GM21381 (cell line): Measurements from ENCODE around the gene LAMB3.
A peak's percentile ranks its signal among the peaks of the same experiment; 100 is the strongest.

Experiments used
- ATAC-seq: cut with Tn5 transposase; IDR thresholded peaks from one replicate; pipeline ENCODE4 v1.9.1; 2021; ENCODE audit warnings: mild to moderate bottlenecking, moderate library complexity; ENCODE audit not compliant: unreplicated experiment

LAMB3 gene

DNA sequence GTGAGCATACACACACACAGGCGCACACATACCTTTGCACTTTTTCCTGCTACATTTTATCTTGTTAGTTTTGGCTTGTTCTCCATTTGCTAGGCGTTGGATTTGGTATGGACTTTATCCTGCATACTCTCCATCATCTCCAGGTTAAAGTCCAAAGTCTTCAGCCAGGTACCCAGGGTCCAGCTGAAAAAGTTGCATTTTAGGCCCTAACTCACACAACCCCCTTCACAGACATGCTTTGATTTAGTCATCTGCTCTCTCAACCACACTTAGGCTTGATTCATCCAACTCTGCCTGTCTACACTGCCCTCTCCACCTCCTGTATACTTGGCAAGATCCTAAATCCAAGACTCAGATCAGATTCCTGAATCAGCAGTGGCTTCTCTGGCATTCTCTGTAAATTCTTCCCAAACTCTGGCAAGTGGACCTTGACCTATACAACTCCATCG, 10.7 kb upstream of the LAMB3 start:
- no peak for ATAC-seq

DNA sequence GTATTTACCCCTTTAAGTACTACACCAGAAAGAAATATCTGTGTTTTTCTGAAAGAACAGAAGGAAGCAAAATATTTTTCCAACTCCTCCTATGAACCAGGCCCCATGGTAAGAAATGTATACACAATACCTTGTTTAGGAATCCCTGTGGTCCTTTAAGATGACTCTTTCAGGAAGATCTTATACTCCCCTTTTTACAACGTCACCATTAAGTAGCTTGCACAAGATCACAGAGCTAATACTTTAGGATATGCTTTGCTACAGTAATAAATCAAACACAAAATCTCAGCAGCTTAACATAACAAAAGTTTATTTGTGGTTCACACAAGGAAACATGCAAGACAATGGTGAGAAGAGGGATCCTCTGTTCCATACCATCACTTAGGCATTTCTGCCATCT, 8.8 kb upstream of the LAMB3 start:
- no peak for ATAC-seq

DNA sequence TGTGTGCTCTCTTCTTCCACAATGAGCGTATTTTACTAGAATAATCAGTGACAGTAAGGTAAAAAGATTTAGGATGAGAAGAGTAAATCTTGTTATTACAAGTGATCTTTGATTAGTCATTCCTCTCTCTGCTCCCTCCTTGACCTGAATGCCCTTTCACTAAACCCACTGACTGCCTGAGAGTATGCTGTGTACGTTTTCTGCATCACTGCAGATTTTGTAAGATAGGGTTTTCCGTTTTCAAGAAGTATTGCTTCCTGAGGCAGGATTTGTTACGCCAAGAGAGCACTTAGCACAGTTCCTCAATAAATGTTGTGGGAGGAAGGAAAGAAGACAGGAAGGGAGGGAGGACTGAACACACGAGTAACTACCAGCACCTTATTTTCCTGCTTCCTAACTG, 7.7 kb upstream of the LAMB3 start:
- peak; percentile 68 for ATAC-seq

DNA sequence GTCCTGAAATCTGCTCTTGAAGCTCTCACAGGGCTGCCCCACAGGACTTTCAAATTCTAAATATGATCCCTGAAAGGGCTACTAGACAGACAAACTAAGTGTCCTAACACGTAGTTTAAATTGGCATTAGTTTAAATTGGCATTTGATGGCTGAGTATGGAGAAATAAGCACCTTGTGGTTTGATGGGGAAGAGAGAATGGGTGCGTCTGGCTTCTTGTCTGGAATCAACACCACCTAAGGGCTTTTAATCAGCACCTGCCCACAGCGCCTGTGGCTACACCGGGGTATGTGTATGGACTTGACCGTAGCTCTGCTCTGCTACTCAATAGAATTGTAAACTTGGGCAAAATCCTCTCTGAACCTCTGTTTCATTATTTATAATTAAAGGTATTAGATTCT, 5.7 kb upstream of the LAMB3 start:
- no peak for ATAC-seq

DNA sequence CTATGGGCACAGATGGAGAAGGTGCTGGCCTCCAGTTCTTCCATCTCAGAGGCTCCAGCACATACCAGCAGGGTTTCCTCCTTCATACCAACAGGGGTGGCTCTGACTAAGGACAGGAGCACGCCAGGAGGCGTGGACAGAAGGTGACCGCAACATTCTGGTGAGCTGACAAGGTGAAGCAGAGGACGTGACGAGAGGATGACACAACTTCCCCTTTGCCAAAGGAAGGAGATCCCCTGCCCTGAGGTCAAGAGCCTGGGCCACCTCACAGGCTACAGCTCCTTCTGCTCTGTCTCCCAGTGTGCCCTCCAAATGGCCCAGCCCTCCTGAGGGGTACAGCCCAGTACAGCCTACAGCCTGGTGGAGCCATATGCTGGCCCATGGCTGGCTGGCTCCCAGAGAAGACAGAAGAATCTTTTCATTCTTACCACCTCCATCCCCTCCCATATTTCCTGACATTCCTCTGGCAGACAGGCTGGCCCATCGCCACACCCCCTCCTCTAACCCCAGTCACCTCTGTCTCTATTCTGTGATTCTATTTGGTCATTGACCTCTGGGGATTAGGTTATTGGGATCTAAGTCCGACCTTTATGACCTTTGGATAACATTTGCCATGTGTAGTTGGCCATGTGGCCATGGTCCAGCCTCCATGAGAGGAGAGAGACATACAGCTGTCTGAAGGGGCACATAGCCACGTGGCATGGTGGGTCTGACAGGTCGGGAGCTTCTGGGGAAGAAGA, 5.1 kb upstream of the LAMB3 start:
- ATAC-seq = no peak

DNA sequence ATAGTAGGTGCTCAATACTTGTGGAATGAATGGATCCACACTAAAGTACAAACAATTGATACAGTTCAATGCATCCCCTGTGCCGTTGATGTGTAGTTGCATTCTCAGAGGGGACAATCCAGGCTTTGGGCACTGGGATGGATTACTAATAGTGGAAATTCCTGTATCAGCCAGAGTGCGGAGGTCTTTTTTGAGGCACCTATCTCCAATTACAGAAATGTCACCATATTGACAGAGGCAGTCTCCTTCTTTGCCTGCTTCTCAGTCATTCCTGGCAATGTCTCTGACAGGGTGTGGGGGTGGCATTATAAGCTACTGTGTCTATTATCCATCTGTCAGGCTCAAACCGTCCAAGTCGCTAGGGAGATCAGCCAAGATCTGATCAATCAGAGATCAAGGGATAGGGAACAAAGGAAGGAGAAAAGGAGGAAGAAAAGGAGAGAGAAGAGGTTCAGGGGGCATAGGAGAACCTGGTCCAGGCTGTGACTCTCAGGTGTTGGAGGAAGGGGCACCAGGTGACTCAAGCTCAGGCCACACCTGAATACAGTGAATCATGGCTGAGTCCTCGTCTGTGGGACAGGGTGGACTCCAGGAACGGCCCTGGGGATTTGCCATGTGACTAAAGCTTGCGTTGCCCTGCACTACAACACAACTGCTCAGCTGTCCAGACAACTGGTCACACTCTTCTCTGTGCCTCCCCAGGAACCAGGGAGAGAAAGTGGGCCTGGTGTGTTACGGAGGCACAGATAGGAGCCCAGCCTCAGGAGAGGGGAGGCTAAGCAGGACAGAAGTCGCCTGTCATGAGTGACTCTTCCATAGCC, 3.4 kb upstream of the LAMB3 start:
- ATAC-seq = no peak

DNA sequence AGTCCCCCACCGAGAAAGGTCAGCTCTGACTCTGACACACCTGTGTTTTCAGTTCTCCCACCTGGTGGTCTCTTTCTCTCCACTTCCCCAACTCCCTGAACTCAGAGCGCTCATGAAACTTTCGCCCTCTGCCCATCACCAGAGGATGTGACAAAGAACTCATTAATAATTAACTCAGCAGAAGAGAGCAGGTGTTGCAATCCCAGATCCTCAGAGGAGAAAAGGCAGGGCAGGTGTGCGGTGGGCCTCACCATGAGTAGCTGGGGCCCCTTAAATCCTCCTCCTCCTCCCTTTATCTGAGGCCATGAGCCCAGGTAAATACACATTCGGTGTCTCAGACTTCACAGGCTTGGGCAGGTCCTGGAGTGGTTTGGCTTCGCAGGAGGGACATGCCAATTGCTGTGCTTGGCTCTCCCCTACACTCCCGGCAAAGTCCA, 1.7 kb upstream of the LAMB3 start:
- ATAC-seq = peak; percentile 48

DNA sequence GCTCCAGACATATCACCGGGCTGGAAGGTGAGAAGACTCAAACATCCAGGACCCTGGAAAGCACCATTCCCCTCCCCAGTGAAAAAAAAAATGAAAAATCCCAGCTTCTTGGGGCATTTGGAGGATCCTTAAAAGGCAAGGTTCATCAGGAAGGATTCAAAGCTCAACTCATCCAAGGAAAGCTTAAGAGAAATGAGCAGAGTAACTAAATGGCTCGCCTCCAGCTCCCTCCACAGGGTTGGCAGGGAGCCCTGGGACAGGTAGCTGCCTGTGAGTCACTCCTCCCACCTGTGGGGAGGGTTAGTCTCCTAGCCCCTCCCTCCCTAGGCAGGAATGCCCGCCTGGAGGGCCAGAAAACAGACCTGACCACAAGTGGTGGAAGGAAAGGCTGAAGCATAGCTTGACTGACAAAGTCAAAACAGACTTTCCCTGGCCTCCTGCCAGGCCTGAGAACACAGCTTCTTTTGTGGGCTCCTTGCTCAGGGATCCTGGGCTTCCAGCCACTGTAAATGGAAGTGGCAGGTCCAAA, 712 bp upstream of the LAMB3 start:
- peak; percentile 49 for ATAC-seq

DNA sequence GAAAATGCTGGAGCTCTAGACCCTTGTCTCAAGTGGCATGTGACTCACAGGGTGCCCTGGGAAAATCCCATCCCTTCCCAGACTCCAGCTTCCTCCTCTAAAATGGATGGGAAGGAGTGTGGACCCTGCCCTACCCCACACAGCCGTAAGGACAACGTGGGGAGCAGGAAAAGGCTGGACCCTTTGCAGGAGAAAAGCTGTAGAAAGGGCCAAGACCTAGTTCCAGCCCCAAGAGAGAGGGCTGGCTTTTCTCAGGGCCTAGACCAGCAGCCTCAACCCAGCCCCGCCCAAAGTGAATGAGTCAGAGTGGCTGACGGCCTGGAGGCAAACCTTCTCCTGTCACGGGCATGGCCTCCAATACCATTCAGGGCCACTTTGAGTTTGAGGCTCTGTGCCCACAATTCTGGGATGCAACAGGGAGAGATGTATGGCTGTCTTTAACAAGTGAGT, 1.1 kb downstream of the LAMB3 start:
- peak; percentile 46 for ATAC-seq

DNA sequence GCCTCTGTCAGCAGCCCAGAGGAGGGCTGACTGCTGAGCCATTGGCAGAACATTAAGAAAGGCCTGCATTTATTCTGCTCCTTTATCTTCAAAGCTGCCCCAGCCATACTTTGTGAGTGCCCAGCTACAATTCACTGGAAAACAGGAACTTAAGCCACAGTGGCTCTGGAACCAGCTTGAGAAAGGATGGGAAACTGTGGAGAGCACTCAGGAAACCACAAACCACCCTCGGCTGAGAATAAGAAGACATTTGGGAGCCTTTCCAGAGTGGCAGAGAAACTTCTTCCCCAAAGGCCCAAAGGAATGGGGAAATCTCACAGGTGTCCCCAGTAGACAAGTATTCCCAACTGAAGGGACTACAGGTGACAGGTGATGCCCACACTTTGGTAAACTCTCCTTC, 1.8 kb downstream of the LAMB3 start:
- no peak for ATAC-seq

DNA sequence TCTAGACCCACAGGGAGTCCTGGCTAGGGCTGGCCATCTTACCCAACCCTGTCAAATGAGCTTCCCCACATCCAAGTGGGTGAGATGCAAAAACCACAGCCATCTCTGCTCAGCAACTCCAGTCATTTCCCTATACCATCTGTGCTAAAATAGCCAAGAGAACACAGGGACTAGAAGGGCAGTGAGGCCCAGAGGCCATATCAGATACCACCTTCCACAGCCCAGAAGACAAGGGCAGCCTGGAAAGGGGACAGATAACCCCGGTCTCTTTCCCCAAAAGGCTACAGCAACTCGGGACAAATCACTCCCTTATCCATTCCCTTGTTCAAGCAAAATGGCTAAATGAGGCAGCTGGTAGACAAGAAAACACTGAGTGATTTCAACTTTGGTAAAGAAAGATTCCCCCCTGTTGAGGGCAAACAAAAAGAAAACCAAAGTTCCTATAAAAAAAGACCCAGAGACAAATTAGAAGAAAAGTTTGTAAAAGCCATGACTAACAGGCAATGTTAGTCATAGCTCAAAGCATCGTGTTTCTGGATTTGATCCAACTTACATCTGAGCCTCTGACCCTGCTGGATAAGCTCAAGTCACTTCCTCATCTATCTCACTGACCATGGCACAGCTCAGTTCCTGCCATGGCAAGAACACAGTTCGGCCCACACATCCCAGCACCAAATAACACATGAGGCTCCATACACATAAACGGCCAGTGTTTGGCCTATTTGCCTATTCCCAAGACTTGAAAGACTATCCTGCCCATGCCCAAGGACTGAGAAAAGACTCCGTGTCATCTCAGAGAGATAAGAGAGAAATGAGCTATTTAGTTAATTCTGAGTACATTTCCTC, 3.1 kb downstream of the LAMB3 start:
- no peak for ATAC-seq

DNA sequence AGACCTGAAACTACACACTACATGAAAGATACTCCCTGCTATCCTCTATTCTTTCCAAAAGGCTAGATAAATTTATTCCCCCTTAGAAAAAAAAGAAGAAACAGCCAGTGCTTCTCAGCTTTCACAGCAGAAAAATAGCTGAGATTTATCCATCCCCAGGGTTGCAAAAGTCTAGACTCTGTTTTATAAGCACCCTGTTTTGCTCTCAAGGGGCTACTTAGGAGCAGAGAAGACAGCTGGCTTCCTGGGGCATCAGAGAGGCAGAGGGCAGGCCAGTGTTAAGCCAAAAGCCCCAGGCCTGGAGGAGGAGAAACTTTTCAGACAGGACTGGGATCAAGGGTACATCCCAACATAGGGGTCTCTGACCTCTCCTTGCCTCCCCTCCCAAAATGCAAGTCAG, 3.9 kb downstream of the LAMB3 start:
- no peak for ATAC-seq

DNA sequence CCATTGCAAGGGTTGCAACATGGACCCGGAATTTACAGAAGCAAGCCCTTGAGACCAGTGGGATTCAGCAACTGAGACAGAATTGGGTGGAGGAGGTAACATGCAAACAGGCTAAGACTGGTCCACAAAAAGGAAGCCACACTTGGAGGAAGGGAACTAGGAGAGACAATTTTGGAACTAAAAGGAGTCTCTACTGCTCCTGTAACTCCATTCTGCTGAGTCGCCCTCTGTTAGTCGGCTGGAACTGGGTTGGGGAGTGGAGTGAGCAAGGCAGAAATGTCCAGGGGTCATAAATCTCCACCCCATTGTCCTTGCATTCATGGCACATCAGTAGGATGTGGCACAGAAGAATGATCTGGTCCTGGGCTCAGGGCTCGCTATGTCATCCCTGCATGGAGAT, 5.1 kb downstream of the LAMB3 start:
- ATAC-seq = no peak

DNA sequence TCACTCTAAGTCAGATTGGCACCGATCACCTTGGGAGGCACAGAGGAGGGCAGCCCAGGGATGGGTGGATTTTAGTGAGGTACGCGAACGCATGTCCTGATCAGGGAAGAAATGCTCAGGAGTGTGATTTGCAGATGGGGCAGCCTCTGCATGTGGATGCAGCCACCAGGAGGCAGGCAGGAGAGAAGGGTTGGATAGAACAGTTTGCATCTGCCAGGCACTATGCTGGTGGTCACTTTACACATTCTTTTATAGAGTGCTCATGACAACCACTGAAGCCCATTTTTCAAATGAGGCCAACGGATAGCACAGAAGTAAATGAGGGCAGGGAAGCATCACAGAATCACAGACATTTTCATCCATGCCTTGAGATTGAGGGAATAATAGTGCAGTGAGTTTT, 5.7 kb downstream of the LAMB3 start:
- no peak for ATAC-seq

DNA sequence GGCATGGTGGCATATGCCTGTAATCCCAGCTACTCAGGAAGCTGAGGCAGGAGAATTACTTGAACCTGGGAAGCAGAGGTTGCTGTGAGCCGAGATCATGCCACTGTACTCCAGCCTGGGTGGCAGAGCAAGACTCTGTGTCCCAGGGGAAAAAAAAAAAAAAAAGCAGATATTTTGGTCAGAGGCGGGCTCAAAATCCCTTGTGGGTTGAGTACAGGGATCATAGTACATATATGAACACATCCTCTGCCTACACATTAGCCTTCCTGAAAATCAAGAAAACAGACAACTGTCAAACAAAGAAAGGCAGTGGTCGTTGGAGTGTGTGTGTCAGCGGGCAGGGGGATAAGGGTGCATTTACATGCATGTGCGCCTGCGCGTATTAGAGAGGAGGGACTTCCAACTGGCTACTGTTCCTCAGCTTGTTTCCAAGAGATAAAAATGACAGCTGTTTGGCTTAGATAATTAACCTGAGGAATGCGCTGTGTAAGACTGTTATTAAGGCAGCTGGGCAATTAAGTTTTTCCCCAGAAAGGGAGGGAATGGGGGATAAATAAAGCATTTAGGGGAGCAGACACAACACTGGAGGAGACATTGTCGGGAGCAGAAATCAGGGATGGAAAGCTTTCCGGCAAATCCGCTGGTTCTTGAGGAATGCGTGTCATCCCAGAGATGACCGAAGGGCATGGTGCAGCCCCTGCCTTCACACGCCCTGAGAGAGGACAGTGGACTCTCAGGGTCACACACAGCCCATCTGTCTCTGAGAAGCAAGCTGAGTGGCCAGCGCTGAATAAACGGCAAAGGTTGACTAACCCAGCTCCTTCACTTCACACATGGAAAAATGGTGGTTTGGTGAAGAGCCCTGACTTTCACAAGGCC, 6.4 kb downstream of the LAMB3 start:
- ATAC-seq = no peak

DNA sequence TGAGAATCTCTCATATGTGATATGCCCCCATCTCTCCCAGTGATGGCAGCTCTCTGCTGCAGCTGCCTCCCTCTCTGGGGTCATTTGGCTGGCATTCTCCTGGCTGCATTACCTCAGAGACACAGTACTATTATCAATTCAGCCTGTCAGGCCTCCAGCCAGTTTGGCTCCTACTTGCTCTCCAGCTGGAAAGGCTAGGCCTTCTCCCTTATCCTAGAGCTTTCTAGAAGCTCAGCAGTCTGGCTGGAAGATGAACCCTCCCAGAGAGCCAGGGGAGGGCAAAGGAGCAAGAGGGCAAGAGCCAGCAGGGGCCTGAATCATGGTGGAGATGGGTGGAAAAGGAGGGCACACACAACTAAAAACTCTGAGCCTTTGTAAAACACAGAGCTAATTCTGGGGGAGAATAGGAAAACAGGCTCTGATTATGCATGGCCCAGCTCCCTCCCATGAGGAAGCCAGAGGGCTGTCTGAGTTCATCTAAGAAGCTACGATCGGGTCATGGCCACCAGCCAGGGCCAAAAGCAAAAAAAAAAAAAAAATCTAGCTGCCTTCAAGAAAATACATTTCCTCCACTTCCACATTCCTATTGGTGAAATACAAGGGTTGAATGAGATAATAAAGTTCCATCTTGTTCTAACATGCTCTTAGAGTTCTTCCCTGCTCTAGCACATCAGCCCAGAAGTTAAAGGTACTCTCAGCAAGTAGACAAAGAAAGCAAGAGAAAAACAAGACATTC, 8.8 kb downstream of the LAMB3 start:
- no peak for ATAC-seq

DNA sequence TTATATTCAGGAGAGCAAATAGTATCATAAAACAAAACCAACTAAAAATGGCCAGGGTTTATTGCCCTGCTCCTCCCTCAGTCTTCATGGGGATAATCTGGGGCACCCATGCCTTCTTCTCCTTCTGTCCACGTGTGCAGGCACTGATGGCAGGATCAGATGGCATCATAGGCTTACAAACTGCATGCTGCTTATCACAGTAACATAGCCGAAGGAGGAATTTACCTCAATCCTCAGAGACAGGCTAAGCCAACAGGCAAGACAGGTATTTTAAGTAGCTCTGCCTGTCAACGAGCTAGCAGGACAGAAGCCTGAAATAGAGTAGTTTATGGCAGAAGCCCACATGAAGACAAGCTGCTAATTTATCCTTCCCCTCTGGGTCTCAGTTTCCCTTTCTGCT, 9.4 kb downstream of the LAMB3 start:
- no peak for ATAC-seq

DNA sequence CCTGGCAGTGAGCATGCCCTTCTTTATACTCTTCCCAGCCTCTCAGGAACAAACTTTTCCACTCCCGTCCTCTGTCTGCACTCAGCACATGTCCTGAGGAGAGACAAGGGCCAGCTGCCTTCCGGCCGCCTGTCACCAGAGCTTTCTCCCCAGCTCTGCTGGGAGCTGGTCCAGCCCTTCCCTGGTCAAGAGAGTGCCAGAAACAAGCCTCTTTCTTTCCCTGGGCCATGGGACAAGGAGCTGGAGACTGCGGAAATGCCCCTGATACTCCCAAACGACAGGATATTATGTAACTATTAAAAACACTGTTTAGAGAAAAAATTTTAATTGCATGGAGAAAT, 10.4 kb downstream of the LAMB3 start:
- no peak for ATAC-seq

DNA sequence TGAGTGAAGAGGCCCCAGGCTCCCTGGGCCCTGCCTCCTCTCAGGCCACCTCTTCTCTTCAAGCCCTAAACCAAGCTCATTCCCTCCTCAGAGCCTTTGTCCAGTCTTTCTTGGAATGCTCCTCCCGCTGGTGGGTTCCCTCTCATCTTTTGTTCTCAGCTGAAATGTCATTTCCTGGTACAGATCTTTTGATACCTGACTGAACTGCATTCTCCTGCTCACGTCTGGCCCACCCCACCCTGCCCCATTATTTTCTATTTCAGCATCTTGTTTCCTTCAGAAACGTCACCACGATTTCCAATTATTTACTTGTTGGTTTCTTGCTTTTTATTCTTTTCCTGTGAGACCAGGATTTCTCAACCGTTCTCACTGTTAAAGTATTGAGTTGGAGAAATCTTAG, 16.4 kb downstream of the LAMB3 start:
- ATAC-seq = no peak
